ENCODE measurements around the gene RGS6.

DNA sequence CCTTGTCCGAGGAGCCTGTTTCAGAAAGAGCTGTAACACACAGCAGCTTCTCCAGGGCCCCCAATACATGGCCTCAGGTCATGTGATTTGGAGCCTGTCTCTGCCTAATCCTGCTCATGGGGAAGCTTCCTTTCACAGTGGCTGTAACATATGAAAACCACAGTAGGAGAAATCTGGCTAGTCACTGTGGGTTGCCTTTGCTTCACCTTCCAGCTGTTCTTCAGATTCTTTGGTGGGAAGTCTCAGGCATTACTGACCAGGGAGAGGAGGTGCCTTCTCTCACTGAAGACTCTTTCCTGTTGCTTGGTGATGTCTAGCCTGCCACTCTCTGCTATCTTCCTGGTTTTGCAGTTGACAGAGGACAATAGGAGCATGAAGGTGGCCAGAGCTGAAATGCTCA lies 611.1 kb downstream of the RGS6 start:
- no peak for TF ChIP-seq EZH2 (IDR thresholded peaks at IDR 0.05; ENCODE audit: insufficient read depth, poor library complexity, severe bottlenecking)
- no peak for TF ChIP-seq EZH2phosphoT487 (IDR thresholded peaks at IDR 0.05; ENCODE audit: insufficient read depth, low read depth)
